Adrenal gland (tissue), 5 donors: Measurements from ENCODE around the gene AFP.

Source experiments
- CTCF ChIP-seq, 6 experiments: fragments of 450-650 bp in 4 of 6; fragments of 200-600 bp in 2 of 6; sonication (generic) in 1 of 6; IDR thresholded peaks; 1 replicate in 5 of 6; 2 replicates in 1 of 6; pipeline versions ENCODE4 v1.5.1 to v1.8.0; 2016 to 2021; ENCODE audit warnings: antibody characterized with exemption in 6 of 6, mild to moderate bottlenecking in 2 of 6, moderate library complexity in 1 of 6
- POLR2A ChIP-seq, 2 donors: fragments of 450-650 bp; IDR thresholded peaks; one replicate each; pipeline ENCODE4 v1.6.1; 2017; ENCODE audit warnings: antibody characterized with exemption in 2 of 2, mild to moderate bottlenecking in 2 of 2, moderate library complexity in 1 of 2
- donor health status: DM: no; HTN: no; CAD: no.

- TF ChIP-seq CTCF (IDR thresholded peaks at IDR 0.05) (no peak), POLR2A (IDR thresholded peaks at IDR 0.05) (no peak)
These were observed 49.6 kb downstream of the AFP start for GRCh38 chr4:73485596-73485995.
